ENCODE data around the gene CCN5. TPM values are rescaled to one million over a fixed set of nuclear protein-coding genes. Genes with fewer than 3 reads are reported as not detected.

Gene CCN5
- total RNA-seq, 1 donor from 2014 or later: 112 TPM

DNA sequence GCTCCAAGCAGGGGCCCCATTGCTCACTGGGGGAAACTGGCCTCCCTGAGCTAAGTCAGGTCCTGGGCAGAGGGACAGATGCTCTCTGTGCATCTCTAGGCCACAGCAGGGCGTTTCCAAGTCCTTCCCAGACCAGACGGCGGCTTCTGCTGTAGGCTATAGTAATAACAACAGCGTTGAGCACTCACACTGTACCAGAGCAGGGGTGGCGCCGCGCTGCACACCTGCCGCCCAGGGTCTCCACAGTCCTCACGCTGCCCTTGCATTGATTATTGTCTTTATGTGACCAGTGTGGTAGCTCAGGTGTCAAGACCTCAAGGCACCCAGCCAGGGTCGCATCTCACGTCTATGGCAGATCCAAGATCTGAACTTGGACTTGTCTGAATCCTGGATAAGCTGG, 14.9 kb upstream of the CCN5 start:
- Histone ChIP-seq H3K36me3 (no peaks in the 10 kb centered on the region), H3K27ac (no peak overlapping the region), H3K4me3 (no peak overlapping the region), H3K4me1 (peaks cover 30% of the 10 kb centered on the region), H3K9me3 (no peaks in the 10 kb centered on the region), H3K27me3 (no peaks in the 10 kb centered on the region)
- DNase-seq: no peak
- no peak for TF ChIP-seq CTCF (IDR thresholded peaks at IDR 0.05)
- intact Hi-C loops (cut with DNase I): no loop called here
- no peak for ATAC-seq

DNA sequence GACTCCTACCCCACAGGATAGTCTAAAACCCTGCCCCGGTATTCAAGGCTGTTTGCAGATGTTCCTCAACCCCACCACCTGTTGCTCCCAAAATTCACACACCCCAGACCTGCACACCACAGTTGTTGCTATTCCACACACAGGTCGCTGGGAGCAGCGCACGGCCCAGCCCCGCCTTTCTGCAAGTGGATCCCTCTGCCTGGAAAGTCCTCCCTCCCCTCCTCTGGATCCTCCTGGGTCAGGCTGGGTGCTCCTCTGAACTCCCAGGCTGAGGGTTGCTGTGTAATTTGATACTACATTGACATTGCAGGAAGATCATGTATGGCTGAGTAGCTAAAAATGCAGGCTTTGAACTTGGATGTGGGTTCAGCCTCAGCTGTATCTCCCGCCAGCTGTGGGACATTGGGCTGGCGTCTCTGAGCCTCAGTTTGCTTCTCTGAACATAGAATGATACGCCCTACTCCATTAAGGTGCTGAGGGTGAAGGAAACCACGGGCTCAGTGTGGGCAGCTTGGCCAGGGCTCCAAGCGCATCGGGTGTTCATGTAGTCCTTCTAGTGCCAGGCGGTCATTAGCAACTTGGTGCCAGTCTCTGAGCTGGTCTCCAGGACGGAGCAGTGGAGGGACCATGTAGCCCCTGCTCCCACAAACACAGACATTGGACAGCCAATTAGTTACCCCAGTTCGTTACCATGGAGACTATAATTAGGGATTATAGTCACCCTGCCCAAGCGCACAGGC, 13.9 kb upstream of the CCN5 start:
- no peak for DNase-seq
- H3K27ac ChIP-seq: peak overlapping the region; percentile 55
- intact Hi-C loops (cut with DNase I): no loop called here

DNA sequence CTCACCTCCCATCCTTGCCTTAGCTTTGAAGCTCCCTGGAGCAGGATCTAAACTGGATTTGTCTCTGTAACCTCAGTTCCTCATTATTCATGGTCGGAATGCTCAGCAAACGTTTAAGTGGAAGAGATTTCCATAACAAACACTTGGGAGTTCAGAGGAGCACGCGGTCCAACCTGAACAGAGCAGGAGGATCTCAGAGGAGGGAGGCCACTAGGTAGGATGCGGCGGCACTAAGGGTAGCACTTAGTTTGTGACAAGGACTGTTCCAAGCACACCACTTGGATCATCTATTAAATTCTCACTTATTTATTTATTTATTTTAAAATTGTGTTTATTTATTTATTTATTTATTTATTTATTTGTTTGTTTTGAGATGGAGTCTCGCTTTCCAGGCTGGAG, 13.3 kb upstream of the CCN5 start:
- H3K27ac ChIP-seq: peak overlapping the region; percentile 55
- H3K9me3 ChIP-seq: no peaks in the 10 kb centered on the region
- no peaks in the 10 kb centered on the region for H3K27me3 ChIP-seq
- H3K4me1 ChIP-seq: peaks cover 25% of the 10 kb centered on the region
- no peak overlapping the region for H3K4me3 ChIP-seq
- DNase-seq: no peak
- no peak for ATAC-seq
- H3K36me3 ChIP-seq: no peaks in the 10 kb centered on the region
- TF ChIP-seq CTCF (IDR thresholded peaks at IDR 0.05): no peak
- intact Hi-C loops (cut with DNase I): no loop called here

More for the DNA sequence above, 13.9 kb upstream of the CCN5 start:
- Histone ChIP-seq H3K9me3 (no peaks in the 10 kb centered on the region), H3K4me1 (peaks cover 25% of the 10 kb centered on the region), H3K36me3 (no peaks in the 10 kb centered on the region), H3K27me3 (no peaks in the 10 kb centered on the region), H3K4me3 (no peak overlapping the region)
- no peak for ATAC-seq
- TF ChIP-seq CTCF (IDR thresholded peaks at IDR 0.05): no peak

GRCh38 chr20:44702776-44703175, 12.4 kb upstream of the CCN5 start:
- peak overlapping the region; percentile 73 for H3K27ac ChIP-seq
- TF ChIP-seq CTCF (IDR thresholded peaks at IDR 0.05): peak; percentile 8
- ATAC-seq (peak; percentile 68), DNase-seq (peak; percentile 80)
- no peak overlapping the region for H3K4me3 ChIP-seq
- H3K27me3 ChIP-seq: no peaks in the 10 kb centered on the region
- H3K4me1 ChIP-seq: peaks cover 25% of the 10 kb centered on the region
- no peaks in the 10 kb centered on the region for H3K9me3 ChIP-seq
- intact Hi-C loops (cut with DNase I): no loop called here
- H3K36me3 ChIP-seq: no peaks in the 10 kb centered on the region

GRCh38 chr20:44703183-44703925, 11.8 kb upstream of the CCN5 start:
- peaks cover 25% of the 10 kb centered on the region for H3K4me1 ChIP-seq
- no peak for TF ChIP-seq CTCF (IDR thresholded peaks at IDR 0.05)
- peak overlapping the region; percentile 73 for H3K27ac ChIP-seq
- ATAC-seq: no peak
- no peaks in the 10 kb centered on the region for H3K9me3 ChIP-seq
- no peak overlapping the region for H3K4me3 ChIP-seq
- no peaks in the 10 kb centered on the region for H3K36me3 ChIP-seq
- no peaks in the 10 kb centered on the region for H3K27me3 ChIP-seq
- no peak for DNase-seq
- intact Hi-C loops (cut with DNase I): no loop called here
